Astrocyte of the spinal cord (primary cell): ENCODE measurements around the gene DGUOK.

Experiments used
- DNase-seq: peaks from one replicate; pipeline ENCODE4 v3.0.0; 2011; ENCODE audit warnings: low read depth, low spot score
- H3K4me3 ChIP-seq: 2 replicates; pipeline ENCODE4 v1.5.1; 2011; ENCODE audit warnings: low read depth, mild to moderate bottlenecking, low read length, moderate library complexity
- CTCF ChIP-seq: IDR thresholded peaks from 2 replicates; pipeline ENCODE4 v1.5.1; 2012; ENCODE audit warnings: low read depth, mild to moderate bottlenecking, low read length, inconsistent platforms
- in situ Hi-C: cut with HindIII; loops from 2 replicates; pipeline ENCODE4 v1.10.0; 2017; ENCODE audit warnings: low sequenced_read_pairs

DGUOK gene

GRCh38 chr2:73982140-73982617 is 55.5 kb downstream of the DGUOK start:
- no peak for DNase-seq
- in situ Hi-C loops, result no loop called here
- H3K4me3 ChIP-seq, result no peak overlapping the region
- TF ChIP-seq CTCF, result no peak

GRCh38 chr2:73983322-73984202 is 56.9 kb downstream of the DGUOK start:
- in situ Hi-C loops, result no loop called here
- no peak for DNase-seq
- TF ChIP-seq CTCF, result no peak
- peak overlapping the region; percentile 54 for H3K4me3 ChIP-seq

- TF ChIP-seq CTCF, result no peak
- peak within 1 kb of the TSS; percentile 54 for H3K4me3 ChIP-seq
- in situ Hi-C loops, result no loop called here
- no peak for DNase-seq
These were observed 57.7 kb downstream of the DGUOK start, which contains the start of gene TET3 for GRCh38 chr2:73984203-73984921. TET3 (plus strand) TSS chr2:73984910; CDS start chr2:73986404, 1,494 bp downstream.

- DNase-seq, result no peak
- H3K4me3 ChIP-seq, result peak overlapping the region; percentile 54
- in situ Hi-C loops, result no loop called here
- no peak for TF ChIP-seq CTCF
These were observed 58.2 kb downstream of the DGUOK start for GRCh38 chr2:73984922-73985307.

- TF ChIP-seq CTCF, result no peak
- in situ Hi-C loops, result no loop called here
- DNase-seq, result no peak
- peak overlapping the region; percentile 54 for H3K4me3 ChIP-seq
These were observed 58.8 kb downstream of the DGUOK start for GRCh38 chr2:73985308-73986084.

GRCh38 chr2:73986085-73986681 is 59.5 kb downstream of the DGUOK start:
- in situ Hi-C loops, result no loop called here
- peak overlapping the region; percentile 54 for H3K4me3 ChIP-seq
- no peak for DNase-seq
- no peak for TF ChIP-seq CTCF
